Rectal smooth muscle tissue (tissue), 1 donor: ENCODE measurements around the gene FAM13A.

Experiments
- H3K27ac ChIP-seq: one replicate; pipeline ENCODE4 v1.7.0; 2013; ENCODE audit warnings: low read depth, low read length, inconsistent platforms
- H3K27me3 ChIP-seq: one replicate; pipeline ENCODE4 v1.7.0; 2013; ENCODE audit warnings: low read length; ENCODE audit not compliant: control insufficient read depth, insufficient read depth
- H3K36me3 ChIP-seq: one replicate; pipeline ENCODE4 v1.7.0; 2013; ENCODE audit warnings: low read length; ENCODE audit not compliant: control insufficient read depth, insufficient read depth
- H3K4me1 ChIP-seq: one replicate; pipeline ENCODE4 v1.7.0; 2013; ENCODE audit warnings: low read length; ENCODE audit not compliant: control insufficient read depth, insufficient read depth
- H3K4me3 ChIP-seq: one replicate; pipeline ENCODE4 v1.7.0; 2013; ENCODE audit warnings: low read length
- H3K9ac ChIP-seq: one replicate; pipeline ENCODE4 v1.7.0; 2013; ENCODE audit warnings: low read length

The FAM13A gene

GRCh38 chr4:88735564-88735963, 321.4 kb downstream of the FAM13A start:
- H3K4me3 ChIP-seq = no peak overlapping the region
- peaks cover 5% of the 10 kb centered on the region for H3K4me1 ChIP-seq

DNA sequence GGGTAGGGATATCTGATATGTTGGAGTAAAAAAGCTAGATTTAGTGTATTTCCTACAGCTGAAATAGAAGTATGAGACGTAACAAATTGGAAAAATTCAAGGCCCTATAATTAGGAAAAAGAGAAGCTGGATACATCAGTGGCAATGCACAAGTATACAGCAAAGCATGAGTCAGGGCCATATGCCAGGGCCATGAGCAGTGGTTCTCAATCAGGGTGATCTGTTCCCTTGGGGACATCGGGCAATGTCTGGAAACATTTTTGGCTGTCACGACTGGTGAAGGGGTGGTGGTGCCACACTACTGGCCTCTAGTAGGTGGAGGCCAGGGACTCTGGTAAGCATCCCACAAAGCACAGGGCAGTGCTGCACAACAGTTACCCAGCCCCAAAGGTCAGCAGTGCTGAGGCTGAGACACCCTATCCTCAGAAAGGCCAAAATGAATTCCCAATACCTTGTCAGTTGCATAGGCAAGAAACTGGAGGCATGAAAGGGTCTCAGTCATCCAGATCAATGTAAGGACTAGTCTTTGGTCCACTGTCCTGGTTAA, 322.5 kb downstream of the FAM13A start:
- peaks cover 5% of the 10 kb centered on the region for H3K4me1 ChIP-seq
- no peaks in the 10 kb centered on the region for H3K27me3 ChIP-seq
- H3K27ac ChIP-seq = no peak overlapping the region
- H3K4me3 ChIP-seq = no peak overlapping the region
- peaks cover 21% of the 10 kb centered on the region for H3K36me3 ChIP-seq
- H3K9ac ChIP-seq = no peak overlapping the region

More at GRCh38 chr4:88735564-88735963, 321.4 kb downstream of the FAM13A start:
- Histone ChIP-seq H3K36me3 (peaks cover 20% of the 10 kb centered on the region), H3K9ac (no peak overlapping the region), H3K27me3 (no peaks in the 10 kb centered on the region), H3K27ac (no peak overlapping the region)

DNA sequence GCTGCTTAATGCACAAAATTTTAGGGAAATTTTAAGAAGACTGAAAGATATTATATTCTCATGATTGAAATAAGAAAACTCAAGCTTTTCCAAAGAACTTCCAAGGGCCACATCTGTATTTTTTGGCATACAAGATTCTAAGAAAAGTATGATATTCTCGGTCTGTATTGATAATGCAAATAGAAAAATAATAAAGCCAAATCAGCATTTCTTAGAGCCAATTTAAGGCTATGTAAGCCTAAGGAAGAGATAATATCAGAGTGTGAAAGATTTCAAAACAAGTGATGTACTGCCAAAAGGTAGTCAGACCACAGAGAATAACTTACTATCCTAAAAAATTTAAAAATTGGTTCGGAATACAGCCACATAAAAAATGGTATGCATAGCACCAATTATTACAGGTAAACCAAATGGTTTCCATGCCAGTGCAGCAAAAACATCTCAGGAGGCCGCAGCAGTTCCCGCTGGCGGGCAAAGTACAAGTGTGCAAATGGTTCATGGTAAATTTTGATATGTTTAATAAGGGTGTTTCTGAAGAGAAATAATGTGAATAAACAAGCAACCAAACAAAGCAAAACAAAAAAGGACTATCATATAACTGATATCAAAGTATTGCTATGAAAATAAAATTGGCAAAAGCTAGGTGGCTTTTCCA, 324.1 kb downstream of the FAM13A start:
- no peak overlapping the region for H3K9ac ChIP-seq
- H3K27me3 ChIP-seq = no peaks in the 10 kb centered on the region
- peaks cover 28% of the 10 kb centered on the region for H3K36me3 ChIP-seq
- peaks cover 1% of the 10 kb centered on the region for H3K4me1 ChIP-seq
- no peak overlapping the region for H3K27ac ChIP-seq
- H3K4me3 ChIP-seq = no peak overlapping the region

DNA sequence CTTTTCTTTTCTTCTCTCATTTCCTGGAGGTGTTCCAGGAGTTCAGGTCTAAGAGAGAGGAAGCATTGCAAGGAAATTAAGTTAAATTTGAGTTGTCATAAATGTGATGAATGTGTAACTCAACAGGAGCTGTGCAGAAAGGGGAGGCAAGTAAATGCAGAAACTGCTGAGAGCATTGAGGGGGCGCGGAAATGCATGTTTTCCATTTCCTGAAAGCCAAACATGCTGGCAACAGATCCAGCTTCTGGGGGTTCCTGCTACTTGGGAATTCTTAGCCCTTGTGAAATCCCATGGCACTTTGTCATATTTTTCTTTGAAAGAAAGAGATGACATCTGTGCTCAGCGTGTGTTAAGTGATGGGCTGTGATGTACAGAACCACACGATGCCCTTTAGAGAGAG, 325.6 kb downstream of the FAM13A start:
- no peak overlapping the region for H3K4me3 ChIP-seq
- H3K36me3 ChIP-seq = peaks cover 38% of the 10 kb centered on the region
- H3K4me1 ChIP-seq = no peaks in the 10 kb centered on the region
- no peak overlapping the region for H3K9ac ChIP-seq
- no peaks in the 10 kb centered on the region for H3K27me3 ChIP-seq
- H3K27ac ChIP-seq = no peak overlapping the region

DNA sequence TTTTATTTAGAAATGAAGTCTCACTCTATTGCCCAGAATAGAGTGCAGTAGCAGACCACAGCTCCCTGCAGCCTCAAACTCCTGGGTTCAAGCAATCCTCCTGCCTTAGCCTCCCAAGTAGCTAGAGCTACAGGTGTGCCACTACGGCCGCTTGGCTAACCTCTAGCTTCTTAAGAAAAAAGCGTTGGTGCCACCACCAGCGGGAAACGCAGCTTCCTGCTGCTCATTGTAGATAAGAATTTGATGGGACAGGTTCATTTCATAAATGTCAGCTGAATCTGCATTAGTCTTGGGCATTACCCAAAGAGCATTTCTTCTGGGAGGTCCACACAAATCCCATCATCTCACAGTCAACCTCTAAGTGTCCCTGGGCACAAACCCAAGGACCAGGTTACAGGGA, 326.2 kb downstream of the FAM13A start:
- H3K36me3 ChIP-seq = peaks cover 38% of the 10 kb centered on the region
- no peaks in the 10 kb centered on the region for H3K4me1 ChIP-seq
- no peak overlapping the region for H3K9ac ChIP-seq
- no peak overlapping the region for H3K4me3 ChIP-seq
- H3K27ac ChIP-seq = no peak overlapping the region
- no peaks in the 10 kb centered on the region for H3K27me3 ChIP-seq

DNA sequence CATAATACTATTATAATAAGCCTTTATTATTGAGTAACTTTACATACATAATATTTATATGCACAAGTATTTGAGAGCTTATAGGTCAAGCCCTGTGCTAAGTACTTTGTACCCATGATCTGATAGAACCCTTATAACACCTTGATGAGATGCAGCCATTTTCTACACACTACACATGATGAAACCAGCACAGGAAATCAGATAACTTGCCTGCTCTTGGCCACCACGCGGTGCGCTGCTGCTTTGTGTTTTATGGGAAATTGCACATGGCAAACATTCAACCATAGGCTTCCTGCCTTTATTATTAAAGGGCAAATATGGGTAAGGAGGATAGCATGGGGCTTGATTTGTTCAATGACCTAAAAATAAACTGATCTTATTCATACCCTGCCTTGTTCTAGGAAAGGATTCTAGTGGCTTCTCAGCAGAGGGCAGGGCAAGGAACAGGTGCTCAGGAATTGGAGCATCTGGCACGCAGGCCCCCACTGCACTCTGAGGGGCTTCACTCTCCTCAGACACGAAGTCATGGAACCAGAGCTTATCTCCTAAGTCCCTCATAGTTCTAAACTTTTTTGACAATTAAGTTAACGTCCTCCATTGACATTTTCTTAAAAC, 327.7 kb downstream of the FAM13A start:
- no peak overlapping the region for H3K4me3 ChIP-seq
- H3K27me3 ChIP-seq = no peaks in the 10 kb centered on the region
- peaks cover 32% of the 10 kb centered on the region for H3K36me3 ChIP-seq
- no peak overlapping the region for H3K27ac ChIP-seq
- H3K9ac ChIP-seq = no peak overlapping the region
- no peaks in the 10 kb centered on the region for H3K4me1 ChIP-seq

GRCh38 chr4:88728146-88728545, 328.8 kb downstream of the FAM13A start:
- Histone ChIP-seq H3K4me1 (no peaks in the 10 kb centered on the region), H3K27ac (no peak overlapping the region), H3K36me3 (peaks cover 36% of the 10 kb centered on the region), H3K9ac (no peak overlapping the region), H3K4me3 (no peak overlapping the region), H3K27me3 (no peaks in the 10 kb centered on the region)

- no peaks in the 10 kb centered on the region for H3K4me1 ChIP-seq
- H3K9ac ChIP-seq = no peak overlapping the region
- H3K36me3 ChIP-seq = peaks cover 34% of the 10 kb centered on the region
- no peak overlapping the region for H3K27ac ChIP-seq
- no peaks in the 10 kb centered on the region for H3K27me3 ChIP-seq
- no peak overlapping the region for H3K4me3 ChIP-seq
Observed at GRCh38 chr4:88725986-88726385, 331.0 kb downstream of the FAM13A start.

DNA sequence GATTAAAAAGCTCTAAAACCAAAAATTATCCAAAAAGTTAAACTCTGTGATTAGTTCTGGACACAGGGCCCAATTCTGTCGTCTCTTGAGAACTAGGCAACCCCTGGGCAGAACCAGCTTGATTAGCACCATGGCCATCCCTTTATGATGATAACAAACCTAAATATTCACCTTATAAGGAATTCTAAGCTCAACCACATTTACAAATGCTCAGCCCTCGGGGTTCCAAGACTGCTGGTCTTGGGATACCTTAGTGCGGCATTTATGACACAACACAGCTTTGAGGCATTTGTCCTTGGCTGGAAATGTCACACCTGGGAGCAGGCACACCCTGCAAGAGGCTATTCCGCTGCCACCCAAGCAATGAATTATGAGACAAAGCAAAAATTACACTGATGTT, 331.8 kb downstream of the FAM13A start:
- H3K4me3 ChIP-seq = no peak overlapping the region
- no peak overlapping the region for H3K9ac ChIP-seq
- H3K4me1 ChIP-seq = no peaks in the 10 kb centered on the region
- peaks cover 35% of the 10 kb centered on the region for H3K36me3 ChIP-seq
- H3K27ac ChIP-seq = no peak overlapping the region
- H3K27me3 ChIP-seq = no peaks in the 10 kb centered on the region

DNA sequence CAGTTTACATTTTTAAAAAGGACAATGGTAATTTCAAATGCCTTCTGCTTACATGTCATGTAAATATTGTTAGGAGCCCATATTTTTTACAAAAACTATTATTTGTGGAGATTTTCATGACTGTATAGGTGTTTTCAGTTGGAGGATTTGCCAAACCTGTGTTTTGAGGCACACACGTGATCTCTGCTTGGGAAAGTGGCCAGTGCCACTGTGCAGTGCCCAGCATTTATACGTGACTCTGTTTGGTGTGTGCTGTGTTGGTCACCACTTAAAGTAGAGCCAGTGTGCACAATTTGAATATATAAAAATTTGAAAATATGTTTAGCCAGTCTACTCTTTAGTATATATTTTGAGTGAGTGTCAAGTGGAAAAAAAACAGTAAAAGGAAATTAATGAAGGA, 332.6 kb downstream of the FAM13A start:
- Histone ChIP-seq H3K9ac (no peak overlapping the region), H3K27me3 (no peaks in the 10 kb centered on the region), H3K4me3 (no peak overlapping the region), H3K27ac (no peak overlapping the region), H3K4me1 (no peaks in the 10 kb centered on the region), H3K36me3 (peaks cover 35% of the 10 kb centered on the region)

DNA sequence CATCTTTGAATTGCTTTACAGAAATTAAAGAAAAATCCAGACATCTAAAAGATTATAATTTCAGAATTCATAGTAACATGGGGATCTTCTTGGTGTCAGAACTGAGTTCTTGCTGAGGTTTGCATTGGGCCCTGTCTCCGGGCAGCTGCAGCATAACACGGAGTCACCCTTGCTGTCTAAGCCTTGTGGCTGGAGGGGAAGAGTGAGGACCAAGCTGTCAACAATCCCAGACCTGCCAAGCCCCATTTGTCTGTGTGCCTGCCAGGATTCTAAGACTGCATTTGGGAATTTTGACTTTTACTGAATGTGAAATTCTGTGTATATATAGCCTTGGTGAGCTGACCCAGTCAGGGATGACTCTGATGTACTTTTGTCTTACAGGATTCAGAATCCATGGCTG, 334.2 kb downstream of the FAM13A start:
- Histone ChIP-seq H3K36me3 (peaks cover 23% of the 10 kb centered on the region), H3K9ac (no peak overlapping the region), H3K4me1 (no peaks in the 10 kb centered on the region), H3K27me3 (no peaks in the 10 kb centered on the region), H3K4me3 (no peak overlapping the region), H3K27ac (no peak overlapping the region)

- H3K27ac ChIP-seq = no peak overlapping the region
- no peak overlapping the region for H3K9ac ChIP-seq
- H3K27me3 ChIP-seq = no peaks in the 10 kb centered on the region
- peaks cover 21% of the 10 kb centered on the region for H3K36me3 ChIP-seq
- no peak overlapping the region for H3K4me3 ChIP-seq
- no peaks in the 10 kb centered on the region for H3K4me1 ChIP-seq
Observed at GRCh38 chr4:88722276-88722780, 334.7 kb downstream of the FAM13A start.
